C4-2B (cell line): ENCODE data around the gene CEMIP.
A peak's percentile ranks its signal among the peaks of the same experiment; 100 is the strongest.

Source experiments
- H3K27ac ChIP-seq: fragments of 450-650 bp; 2 replicates; pipeline ENCODE4 v1.5.1; 2017
- ZFX ChIP-seq: fragments of 450-650 bp; IDR thresholded peaks from 2 replicates; pipeline ENCODE4 v1.6.1; 2017
- TF ChIP-seq, protein P1 (sequence below): fragments of 450-650 bp; conservative IDR thresholded peaks from 2 replicates; pipeline ENCODE4 v1.5.1; 2017; ENCODE audit warnings: mild to moderate bottlenecking

The CEMIP gene

DNA sequence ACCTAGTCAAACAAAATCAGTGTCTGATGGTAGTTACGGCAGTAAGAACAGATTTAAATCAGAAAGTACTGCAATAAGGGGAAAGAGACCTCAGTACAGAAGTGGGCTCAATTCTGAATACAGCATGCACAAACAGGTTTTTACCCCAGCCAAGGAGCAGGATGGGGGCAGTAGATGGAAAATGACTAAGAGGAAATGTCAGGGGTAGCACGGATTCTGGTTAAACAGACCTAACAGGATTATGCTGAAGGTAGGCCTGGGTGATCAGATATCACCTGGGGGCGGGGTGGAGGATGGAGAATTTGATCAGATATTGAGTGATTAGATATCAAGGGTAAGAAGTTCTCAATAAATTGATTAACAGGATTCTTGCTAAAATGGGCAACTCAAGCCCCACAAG lies 191.5 kb downstream of the CEMIP start:
- H3K27ac ChIP-seq: no peak overlapping the region
- no peak for TF ChIP-seq ZFX
- TF ChIP-seq, protein P1, sequence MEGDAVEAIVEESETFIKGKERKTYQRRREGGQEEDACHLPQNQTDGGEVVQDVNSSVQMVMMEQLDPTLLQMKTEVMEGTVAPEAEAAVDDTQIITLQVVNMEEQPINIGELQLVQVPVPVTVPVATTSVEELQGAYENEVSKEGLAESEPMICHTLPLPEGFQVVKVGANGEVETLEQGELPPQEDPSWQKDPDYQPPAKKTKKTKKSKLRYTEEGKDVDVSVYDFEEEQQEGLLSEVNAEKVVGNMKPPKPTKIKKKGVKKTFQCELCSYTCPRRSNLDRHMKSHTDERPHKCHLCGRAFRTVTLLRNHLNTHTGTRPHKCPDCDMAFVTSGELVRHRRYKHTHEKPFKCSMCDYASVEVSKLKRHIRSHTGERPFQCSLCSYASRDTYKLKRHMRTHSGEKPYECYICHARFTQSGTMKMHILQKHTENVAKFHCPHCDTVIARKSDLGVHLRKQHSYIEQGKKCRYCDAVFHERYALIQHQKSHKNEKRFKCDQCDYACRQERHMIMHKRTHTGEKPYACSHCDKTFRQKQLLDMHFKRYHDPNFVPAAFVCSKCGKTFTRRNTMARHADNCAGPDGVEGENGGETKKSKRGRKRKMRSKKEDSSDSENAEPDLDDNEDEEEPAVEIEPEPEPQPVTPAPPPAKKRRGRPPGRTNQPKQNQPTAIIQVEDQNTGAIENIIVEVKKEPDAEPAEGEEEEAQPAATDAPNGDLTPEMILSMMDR: no peak

DNA sequence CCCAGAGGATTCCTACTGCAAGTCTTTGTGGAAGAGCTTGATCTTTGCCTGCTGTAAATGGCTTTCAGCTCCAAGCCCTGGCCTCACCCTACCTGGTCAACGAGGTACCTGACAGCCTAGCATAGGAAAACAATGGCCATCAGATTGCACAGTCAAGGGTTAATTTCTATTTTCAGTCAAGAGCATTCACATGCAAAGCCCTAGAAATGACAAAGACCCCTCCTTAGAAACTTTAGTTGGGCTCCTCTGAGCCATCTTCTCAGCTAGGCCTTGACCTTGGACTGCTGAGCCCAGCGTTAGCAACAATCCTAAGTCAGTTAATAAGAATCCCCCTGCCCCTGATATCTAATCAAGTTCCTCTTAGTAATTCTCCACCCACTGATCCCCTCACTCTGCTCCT lies 192.0 kb downstream of the CEMIP start:
- TF ChIP-seq, protein P1: no peak
- no peak for TF ChIP-seq ZFX
- no peak overlapping the region for H3K27ac ChIP-seq

DNA sequence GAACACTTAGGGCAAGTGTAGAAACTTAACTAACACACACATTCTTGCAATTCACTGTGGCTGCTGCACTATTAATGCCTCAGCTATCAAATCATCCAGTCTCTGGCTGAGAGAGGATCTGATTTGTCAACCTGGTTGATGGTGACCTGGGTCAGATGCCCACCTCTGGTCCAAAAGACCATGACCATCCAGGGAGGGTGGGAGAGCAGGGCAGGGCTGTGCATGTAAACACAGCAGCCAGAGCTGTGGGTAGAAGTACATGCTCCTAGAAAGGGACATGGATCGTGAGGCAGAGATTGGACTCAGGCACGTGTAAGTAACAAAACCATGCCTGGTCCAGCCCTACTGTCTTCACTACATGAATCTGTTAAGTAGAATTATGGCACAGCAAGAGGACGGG lies 193.1 kb downstream of the CEMIP start:
- TF ChIP-seq ZFX: no peak
- TF ChIP-seq, protein P1: no peak
- H3K27ac ChIP-seq: no peak overlapping the region

DNA sequence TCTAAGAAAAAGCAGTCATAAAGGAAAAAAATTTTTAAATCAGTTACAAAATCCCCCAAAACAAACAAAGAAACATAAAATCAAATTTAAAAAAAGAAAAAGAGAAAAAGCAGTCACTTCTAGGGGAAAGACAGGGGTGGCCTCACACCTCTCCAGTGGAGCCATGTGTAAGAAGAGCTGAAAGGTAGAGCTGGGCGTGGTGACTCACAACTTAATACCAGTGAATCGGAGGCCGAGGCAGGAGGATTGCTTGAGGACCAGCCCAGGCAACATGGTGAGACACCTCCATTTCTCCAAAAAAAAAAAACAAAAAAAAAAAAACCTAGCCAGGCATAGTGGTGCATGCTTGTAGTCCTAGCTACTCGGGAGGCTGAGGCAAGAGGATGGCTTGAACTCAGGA lies 195.7 kb downstream of the CEMIP start:
- TF ChIP-seq, protein P1: no peak
- no peak for TF ChIP-seq ZFX
- H3K27ac ChIP-seq: no peak overlapping the region

DNA sequence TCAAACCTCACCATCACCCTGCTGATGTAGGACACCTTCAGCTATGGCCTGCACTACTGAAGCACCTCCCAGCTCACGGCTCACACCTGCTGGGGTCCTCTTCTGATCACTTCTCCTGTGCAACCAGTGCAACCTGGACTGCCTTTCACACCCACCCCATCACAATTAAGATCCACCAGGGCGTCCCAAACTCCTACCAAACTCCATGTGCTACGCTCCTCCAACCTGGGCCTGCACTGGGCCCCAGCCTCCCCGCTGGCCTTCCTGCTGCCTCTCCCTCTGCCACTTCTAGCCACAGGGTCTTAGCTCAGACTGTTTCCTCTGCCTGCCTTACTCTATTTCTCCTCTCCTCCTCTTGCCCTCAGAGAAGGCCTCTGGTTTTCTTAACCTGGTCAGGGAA lies 197.7 kb downstream of the CEMIP start:
- TF ChIP-seq ZFX: no peak
- TF ChIP-seq, protein P1: no peak
- H3K27ac ChIP-seq: no peak overlapping the region; the same call in 1 of the 2 replicates

DNA sequence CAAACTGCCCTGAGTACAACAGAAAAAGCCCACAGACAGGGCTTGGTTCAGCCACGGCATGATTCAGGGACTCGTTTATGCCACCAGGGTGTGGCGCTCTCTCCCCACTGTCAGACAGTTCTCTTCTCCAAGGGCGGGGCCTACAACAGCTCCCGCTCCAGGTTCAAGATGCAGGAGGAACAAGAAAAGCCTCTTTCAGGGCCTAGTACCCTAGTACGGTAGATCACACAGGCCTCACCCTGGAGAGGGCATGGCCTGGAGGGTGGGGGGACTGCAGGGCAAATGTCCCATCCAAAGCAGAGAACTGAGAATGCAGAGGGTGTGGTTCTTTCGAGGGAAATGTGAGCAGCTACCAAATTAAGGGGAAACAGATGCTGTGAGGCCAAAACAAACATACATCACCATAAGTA lies 198.5 kb downstream of the CEMIP start:
- no peak overlapping the region for H3K27ac ChIP-seq
- TF ChIP-seq ZFX: no peak
- TF ChIP-seq, protein P1: peak; percentile 85

DNA sequence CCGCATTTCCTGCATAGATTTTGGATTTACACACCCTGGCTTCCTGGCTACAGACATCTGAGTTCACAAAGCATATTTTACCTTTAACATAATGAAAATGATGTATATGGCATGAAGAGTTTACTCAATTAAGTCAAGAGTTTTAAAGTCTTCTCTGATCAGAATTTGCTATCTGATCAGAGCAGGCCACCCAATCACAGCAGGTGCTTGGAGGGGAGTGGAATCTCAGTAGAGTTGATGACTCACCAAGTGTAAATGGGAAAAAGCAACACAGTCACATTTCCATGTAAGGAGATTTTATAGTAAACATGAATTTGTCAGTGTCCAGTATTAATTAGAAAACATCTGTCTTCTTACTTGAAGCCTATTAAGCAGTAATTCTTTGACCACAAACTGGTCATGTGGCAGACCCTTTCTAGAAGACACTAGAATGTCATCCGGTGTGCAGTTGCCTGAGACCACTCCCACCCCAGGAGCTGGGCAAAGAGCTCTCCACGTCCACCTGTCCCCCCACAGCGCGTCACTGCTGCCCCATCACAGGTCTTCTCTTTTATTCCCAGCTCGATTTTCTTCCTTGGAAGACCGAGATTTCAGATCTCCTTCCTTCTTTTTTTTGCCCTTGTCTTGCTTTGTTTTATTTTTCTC lies 199.6 kb downstream of the CEMIP start:
- no peak overlapping the region for H3K27ac ChIP-seq
- TF ChIP-seq ZFX: no peak
- TF ChIP-seq, protein P1: no peak
